Hematopoietic multipotent progenitor cell (in vitro differentiated cells): ENCODE results near the gene TAOK2. TPM values are rescaled to one million over a fixed set of nuclear protein-coding genes. Genes with fewer than 3 reads are reported as not detected.
A peak's percentile ranks its signal among the peaks of the same experiment; 100 is the strongest.

ENCODE experiments used
- DNase-seq, 3 donors: peaks; one replicate each; pipeline ENCODE4 v3.0.0-alpha.2; 2011 to 2015; ENCODE audit warnings: low read depth in 2 of 3, low spot score in 2 of 3
- total RNA-seq: library from RNA; depleted of rRNA; stranded (reverse); fragments of >200 nt; gene quantifications from one replicate; pipeline ENCODE4 v1.2.3, GENCODE V29; 2012

Gene TAOK2
- total RNA-seq, 1 donor, result 29.1 TPM

DNA sequence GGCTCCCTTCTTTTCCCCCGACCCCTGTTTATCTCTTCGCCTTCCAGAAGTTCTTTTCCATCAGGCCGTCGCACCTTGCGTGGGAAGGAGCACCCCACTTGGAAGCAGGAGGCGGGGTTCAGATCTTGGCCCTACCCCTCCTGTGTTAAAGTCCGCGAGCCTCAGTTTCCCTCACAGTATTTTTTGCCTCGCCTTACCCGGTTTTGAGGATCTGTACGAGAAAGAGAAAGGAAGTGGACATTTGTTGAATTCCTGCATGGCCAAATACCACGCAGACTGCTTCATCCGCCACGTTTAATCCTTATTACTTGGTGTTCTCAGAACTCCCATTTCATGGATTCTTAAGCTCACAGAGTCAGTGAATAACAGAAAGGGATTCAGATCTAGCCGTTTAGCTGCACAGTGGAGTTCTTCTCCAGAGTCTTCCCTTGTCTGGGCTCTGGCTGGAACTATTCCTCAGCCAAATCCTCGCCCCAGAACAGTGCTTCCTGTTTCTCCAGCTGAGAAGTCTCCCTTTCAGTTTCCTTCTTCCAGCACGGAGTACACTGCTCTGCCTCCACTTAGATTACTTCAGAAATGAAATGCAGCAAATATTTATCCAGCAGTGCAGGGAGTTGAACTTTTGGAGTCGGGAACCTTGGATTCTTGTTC, 11.2 kb upstream of the TAOK2 start:
- peak in 1 of 3 donors; percentile 15 for DNase-seq

DNA sequence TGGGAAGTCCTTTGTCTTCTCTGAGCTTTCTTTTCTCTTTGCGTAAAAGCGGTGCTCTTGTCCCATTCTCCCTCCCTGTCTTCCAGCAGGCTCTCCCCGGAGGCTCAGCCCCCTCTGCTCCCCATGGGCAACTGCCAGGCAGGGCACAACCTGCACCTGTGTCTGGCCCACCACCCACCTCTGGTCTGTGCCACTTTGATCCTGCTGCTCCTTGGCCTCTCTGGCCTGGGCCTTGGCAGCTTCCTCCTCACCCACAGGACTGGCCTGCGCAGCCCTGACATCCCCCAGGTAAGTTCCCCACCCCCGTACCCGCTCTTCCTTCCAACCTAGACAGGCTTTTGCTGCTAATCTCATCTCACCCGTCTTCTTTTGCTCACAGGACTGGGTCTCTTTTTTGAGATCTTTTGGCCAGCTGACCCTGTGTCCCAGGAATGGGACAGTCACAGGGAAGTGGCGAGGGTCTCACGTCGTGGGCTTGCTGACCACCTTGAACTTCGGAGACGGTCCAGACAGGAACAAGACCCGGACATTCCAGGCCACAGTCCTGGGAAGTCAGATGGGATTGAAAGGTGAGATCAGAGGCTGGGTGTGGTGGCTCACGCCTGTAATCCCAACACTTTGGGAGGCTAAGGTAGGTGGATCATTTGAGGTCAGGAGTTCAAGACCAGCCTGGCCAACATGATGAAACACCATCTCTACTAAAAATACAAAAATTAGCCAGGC, 10.5 kb upstream of the TAOK2 start:
- no peak for DNase-seq

DNA sequence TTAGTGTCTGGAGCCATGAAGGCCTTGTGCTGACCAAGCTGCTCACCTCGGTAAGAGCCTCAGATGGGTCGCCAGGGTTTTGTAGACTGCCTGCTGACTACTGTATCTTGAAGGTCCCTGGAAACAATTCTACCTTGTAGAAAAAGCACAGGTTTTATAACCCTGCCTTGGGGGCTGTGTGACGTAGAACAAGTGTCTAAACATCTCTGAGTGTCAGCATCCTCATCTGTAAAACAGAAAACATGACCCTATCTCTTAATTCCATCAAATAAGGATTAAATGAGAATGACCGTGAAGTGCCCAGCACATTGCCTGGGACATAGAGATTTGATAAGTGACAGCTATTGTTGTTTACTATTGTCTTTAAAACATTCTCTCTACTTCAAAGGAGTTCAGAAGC, 5.5 kb upstream of the TAOK2 start:
- DNase-seq, result no peak

DNA sequence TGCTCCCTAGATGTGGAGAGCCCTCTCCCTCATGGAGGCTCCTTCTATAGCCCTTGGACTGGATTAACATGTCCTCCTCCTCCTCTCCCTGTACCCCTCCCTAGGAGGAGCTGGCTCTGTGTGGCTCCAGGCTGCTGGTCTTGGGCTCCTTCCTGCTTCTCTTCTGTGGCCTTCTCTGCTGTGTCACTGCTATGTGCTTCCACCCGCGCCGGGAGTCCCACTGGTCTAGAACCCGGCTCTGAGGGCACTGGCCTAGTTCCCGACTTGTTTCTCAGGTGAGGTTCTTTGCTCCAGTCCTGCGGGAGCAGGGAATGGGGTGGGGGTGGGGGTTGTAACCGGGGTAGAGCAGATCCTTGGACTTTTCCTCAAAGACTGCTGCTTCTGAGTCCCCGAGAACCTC, 2.4 kb upstream of the TAOK2 start:
- no peak for DNase-seq

DNA sequence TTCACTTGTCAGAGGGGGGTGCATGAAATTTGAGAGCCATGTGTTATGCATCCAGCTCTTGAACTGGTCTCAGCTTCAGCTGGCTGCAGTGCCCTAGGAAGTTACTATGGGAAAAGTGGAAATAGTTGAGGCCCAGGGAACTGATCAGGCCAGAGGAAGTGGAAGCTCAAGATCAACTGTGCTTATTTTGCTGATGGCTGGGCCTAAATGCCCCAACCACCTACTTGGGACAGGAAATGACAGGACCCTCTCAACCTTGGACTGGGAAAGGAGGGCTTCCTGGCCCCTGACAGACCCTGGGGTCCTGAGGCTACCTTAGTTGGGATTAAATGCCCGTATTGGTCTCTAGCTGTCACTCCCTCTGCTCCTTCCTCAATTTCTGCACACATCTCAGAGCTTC, 1.2 kb upstream of the TAOK2 start:
- DNase-seq, result no peak

DNA sequence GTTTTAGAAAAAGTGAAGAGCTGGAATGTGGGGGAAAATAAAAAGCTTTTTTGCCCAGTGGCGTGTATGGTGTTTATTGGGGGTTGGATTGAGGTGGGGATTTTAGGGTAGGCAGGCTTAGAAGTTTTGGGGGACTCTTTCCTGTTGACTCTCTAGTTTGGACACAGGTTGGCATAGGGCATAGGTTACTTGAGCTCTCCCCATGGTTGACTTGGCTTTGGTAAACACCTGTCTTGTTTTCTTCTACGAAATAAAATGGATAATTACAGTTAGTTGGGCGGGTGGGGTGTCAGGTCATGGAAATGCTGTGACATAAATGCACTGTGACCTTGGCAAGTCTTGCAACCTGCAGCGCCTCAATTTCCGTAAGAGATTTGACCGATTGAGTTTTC, 680 bp upstream of the TAOK2 start:
- DNase-seq, result no peak

DNA sequence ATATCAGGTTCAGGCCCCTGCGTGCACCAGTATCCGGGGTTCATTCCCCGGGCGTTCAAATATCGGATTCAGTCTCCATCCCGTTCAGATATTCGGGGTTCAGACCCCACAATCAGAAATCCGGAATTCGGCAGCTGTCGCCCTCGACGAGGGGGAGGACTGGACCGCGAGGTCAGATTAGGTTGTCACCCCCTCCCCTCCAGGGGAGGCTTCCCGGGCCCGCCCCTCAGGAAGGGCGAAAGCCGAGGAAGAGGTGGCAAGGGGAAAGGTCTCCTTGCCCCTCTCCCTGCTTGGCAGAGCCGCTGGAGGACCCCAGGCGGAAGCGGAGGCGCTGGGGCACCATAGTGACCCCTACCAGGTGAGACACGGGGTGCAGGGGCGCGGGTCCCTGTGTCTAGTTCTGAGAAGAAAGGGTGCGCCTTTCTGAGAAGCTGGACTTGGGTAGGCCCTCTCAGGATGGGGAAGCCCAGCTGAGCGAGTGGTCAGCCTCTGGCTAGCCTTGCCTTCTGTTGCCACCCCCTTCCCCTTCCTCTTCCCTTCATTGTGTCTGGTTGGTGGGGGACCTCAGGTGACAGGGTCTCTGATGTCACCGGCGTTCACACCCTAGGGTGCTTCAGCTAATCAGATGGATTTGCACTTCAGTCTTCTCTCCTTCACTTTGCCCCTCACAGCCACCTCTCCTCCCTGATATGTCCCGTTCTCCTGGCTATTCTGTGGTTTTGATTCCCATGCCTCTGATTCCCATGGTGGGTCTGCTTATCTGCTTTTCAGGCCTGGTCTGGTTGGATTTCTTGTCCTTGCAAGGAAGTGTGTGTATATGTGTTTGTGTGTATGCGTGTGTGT, 844 bp downstream of the TAOK2 start:
- DNase-seq, result peak in 1 of 3 donors; percentile 26

DNA sequence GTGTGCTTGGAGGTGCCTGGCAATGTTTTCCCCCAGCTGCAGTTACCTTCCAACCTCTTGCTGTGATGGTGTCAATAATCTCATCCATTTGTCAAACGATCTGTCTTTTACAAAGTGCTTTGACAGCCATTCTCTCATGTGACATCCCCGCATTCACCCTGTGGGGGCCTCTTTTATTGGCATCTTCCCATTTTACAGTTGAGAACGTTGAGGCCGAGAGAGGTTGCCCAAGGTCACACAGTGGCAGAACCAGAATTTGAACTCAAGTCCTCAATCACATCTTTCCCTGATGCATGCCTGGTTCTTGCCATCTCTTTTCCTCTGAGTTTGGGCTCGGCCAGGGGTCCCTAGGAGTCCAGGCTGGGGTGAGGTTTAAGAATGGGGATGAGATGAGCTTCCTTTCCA, 1.5 kb downstream of the TAOK2 start:
- no peak for DNase-seq

DNA sequence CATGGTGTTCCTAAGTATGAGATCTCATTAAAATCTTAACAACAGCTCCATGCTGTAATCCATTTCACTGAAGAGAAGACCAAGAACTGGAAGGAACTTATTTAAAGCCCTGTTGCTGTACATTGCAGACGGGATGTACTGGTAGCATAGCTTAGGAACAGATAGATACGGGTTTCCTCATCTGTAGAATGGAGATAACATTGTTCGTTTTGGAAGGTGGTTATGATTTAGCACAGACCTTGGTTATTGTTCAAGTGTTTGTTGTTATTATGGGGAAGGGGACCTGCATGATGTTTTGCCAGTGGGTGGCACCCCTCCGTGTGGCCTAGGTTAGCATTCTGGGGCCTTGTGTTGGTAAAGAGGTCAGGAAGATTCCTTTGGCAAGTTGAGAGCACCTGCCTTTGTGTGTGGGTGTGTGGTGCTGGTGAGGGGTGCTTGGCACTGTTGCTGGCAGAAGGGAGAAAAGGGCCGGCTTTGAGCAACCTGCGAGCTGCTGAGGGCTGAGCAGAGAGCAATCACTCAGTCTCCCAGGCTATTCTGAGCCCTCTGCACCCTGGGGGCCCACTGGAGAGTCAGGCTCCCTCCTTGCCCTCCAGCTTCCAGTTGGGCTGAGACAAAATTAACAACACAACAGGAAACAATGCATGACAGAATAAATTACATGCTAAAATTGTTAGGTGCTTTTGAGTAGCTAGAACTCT, 2.3 kb downstream of the TAOK2 start:
- DNase-seq, result no peak

DNA sequence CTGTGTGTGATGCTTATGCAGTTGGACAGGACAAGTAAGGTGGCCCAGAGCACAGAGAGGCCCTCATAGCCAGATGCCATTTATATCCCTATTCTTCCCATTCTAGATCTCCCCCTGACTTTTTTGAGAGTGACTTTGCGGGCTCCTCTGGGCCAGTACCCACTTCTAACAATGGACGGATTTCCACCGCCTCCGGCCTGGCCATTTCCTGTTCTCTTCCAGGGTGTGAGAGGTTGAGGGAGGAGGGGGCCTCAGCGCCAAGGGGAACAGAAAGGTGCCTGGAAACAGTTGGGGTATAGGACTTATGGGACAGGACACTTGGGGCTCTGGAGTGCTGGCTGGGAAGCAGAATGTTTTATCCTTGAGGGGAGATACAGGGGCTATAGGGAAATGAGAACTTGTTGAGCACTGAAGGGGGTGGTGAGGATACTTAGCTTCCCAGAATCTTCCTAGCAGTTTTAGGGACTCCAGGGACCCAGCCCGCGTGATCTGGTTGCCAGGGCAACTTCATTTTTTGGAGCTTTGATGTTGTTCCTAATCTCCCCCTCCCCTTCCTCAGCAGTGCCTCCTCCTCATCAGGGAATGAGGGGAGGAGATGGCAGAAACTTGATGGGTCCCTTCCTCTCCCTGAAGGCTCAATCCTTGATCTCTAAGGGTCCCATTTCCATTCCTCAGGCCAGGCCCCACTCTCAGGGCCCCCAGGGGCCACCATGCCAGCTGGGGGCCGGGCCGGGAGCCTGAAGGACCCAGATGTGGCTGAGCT, 3.6 kb downstream of the TAOK2 start:
- DNase-seq, result no peak

DNA sequence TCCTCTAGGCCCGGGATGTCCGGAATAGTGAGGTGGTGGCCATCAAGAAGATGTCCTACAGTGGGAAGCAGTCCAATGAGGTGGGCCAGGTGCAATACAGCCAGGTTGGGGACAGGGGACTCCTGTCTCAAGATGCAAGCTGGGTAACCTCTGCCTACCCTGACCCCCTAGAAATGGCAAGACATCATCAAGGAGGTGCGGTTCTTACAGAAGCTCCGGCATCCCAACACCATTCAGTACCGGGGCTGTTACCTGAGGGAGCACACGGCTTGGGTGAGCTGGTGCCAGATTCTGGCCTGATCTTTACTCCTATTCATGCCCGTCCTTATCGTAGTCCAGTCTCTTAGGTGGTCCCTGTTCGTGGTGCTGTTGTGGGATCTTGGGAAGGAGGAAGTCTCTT, 4.4 kb downstream of the TAOK2 start:
- no peak for DNase-seq

DNA sequence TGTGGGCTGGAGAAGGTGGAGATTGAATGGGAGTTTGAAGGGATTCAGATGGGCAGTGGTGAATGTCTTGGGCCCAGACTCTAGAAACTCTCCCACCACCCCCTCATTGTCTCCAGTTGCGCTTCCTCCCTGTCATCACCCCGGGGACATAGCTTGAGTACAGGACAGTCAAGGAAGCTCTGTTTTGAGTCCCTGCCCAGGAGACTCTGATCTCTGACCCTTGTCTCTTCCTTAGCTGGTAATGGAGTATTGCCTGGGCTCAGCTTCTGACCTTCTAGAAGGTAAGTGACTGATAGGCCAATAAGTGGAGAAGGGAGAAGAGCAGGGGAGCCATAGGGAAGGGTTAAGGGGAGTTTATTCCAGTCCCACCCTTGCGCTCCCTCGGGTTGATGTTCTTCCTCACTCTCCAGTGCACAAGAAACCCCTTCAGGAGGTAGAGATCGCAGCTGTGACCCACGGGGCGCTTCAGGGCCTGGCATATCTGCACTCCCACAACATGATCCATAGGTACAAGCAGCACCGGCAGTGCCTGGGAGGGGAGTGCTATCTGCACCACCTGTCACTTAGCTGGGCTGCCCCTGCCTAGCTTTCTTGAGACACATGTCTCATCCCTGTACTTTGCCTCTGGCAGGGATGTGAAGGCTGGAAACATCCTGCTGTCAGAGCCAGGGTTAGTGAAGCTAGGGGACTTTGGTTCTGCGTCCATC, 5.0 kb downstream of the TAOK2 start:
- no peak for DNase-seq

DNA sequence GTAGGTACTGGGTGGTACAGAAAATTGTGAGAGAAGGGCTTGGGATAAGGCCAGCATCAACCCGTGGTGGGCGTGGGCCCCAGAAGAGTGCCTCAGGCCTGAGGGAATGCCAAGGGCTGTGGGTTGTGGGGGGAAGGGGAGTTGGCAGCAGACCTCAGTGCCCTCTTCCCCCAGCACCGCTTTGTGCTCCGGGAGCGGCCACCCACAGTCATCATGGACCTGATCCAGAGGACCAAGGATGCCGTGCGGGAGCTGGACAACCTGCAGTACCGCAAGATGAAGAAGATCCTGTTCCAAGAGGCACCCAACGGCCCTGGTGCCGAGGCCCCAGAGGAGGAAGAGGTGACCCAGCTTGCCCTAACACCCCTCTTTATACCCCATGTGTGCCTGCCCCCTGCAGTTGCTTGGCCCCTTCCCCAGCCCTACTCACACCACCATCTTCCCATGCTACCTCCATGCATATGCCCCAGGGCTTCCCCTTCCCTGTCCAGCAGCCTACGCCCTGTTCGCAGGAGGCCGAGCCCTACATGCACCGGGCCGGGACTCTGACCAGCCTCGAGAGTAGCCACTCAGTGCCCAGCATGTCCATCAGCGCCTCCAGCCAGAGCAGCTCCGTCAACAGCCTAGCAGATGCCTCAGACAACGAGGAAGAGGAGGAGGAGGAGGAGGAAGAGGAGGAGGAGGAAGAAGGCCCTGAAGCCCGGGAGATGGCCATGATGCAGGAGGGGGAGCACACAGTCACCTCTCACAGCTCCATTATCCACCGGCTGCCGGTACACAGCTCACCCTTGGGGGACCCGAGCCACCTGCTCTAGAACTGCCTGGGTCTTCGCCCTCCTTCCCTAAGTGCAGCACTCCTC, 9.1 kb downstream of the TAOK2 start:
- no peak for DNase-seq

DNA sequence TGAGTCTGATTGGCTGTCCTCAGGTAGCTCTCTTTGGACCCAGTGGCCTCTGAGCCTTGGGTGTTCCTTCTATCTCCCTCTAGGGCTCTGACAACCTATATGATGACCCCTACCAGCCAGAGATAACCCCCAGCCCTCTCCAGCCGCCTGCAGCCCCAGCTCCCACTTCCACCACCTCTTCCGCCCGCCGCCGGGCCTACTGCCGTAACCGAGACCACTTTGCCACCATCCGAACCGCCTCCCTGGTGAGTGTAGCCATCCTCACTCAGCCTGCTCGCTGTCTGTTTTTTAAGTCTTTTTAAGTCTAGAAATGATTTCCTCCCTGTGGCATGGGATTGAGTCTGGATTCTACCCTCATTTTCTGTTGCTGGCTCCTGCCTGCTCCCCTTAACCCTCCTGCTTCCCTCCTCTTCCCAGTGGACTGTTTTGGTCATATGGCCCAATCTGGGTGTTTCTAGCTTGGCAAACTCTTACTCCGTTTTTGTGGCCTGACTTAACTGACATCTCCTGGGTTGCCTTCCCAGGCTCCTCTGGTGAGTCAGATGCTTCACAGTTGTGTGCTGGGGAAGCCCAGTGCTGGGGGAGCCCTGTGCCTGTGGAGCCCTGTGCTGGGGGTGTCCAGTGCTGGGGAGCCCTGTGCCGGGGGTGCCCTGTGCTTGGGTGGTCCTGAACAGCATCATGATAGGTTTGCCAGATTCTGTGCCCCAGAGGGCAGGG, 9.9 kb downstream of the TAOK2 start:
- DNase-seq, result no peak

DNA sequence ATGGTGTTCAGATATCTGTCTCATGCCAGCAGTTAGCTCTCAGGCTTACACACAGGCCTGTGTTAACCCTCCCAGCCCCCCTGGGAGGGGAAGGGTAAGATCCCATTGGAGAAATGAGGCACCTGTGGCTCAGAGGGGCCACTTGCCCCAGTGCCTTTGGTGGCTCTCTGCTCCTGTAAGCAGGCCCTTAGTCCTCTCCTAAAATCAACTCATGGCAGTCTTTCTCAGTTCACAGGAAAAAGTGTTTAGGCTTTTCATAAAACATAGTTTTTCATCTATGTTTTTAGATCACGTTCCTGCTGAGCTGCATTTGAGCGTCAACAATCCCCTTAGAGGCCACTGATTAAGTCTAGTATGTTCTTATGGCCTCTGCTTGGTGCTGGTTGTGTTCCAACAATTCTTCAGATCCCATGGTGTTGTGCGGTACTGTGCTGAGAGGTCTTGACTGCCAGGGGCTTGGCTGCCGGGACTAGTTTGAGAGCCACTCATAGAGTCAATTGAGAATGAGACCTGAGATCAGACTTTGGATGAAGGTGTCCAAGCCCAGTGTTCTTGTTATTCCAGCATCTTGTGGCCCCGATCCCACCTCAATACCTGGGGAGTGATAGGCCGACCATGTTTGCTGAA, 10.6 kb downstream of the TAOK2 start:
- DNase-seq, result no peak

DNA sequence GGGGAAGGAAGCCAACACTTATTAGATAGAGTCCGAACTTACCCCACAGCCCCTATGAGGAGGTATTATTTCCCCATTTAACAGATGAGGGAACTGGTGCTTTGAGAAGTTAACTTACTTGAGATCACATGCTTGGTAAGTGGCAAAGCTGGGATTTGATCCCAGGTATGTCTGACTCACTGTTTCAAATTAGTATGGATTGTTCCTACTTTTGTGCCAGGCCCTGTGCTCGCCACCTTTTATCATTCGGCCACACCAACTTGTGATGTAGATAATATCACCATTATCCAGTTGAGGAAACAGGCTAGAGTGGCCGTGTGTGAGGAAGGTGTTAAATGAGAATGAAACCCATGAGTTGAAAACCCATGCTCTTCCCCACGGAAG, 11.1 kb downstream of the TAOK2 start:
- DNase-seq, result no peak

DNA sequence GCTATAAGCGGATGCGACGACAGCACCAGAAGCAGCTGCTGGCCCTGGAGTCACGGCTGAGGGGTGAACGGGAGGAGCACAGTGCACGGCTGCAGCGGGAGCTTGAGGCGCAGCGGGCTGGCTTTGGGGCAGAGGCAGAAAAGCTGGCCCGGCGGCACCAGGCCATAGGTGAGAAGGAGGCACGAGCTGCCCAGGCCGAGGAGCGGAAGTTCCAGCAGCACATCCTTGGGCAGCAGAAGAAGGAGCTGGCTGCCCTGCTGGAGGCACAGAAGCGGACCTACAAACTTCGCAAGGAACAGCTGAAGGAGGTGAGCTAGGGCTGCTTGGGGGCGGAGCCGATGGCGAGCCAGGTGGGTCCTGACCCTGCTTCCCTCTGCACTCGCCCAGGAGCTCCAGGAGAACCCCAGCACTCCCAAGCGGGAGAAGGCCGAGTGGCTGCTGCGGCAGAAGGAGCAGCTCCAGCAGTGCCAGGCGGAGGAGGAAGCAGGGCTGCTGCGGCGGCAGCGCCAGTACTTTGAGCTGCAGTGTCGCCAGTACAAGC, 11.7 kb downstream of the TAOK2 start:
- no peak for DNase-seq

DNA sequence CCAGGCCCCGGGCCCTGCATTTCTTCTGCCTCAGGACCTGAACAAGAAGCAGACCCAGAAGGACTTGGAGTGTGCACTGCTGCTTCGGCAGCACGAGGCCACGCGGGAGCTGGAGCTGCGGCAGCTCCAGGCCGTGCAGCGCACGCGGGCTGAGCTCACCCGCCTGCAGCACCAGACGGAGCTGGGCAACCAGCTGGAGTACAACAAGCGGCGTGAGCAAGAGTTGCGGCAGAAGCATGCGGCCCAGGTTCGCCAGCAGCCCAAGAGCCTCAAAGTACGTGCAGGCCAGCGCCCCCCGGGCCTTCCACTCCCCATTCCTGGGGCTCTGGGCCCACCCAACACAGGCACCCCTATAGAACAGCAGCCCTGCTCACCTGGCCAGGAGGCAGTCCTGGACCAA, 12.6 kb downstream of the TAOK2 start:
- DNase-seq, result no peak
